Tibial nerve (tissue), 4 donors: Measurements from ENCODE around the gene CPT1B. TPM values are rescaled to one million over a fixed set of nuclear protein-coding genes. Genes with fewer than 3 reads are reported as not detected.

Experiments
- DNase-seq, 2 donors: peaks; one replicate each; pipeline ENCODE4 v3.0.0-alpha.2; 2019; ENCODE audit warnings: low spot score in 2 of 2
- H3K27ac ChIP-seq, 4 donors: fragments of 200-600 bp; sonication (generic) in 3 of 4; one replicate each; pipeline ENCODE4 v1.5.1; 2017 to 2019; ENCODE audit warnings: mild to moderate bottlenecking in 1 of 4
- H3K27me3 ChIP-seq, 2 donors: fragments of 200-600 bp; sonication (generic) in 1 of 2; one replicate each; pipeline versions ENCODE4 v1.5.1 to v1.6.0; 2017 to 2019
- H3K36me3 ChIP-seq, 3 donors: fragments of 200-600 bp; sonication (generic); one replicate each; pipeline ENCODE4 v1.5.1; 2018 to 2019
- H3K4me1 ChIP-seq, 4 donors: fragments of 200-600 bp; sonication (generic) in 3 of 4; one replicate each; pipeline ENCODE4 v1.5.1; 2017 to 2019
- H3K4me3 ChIP-seq, 4 donors: fragments of 200-600 bp; sonication (generic) in 3 of 4; one replicate each; pipeline ENCODE4 v1.5.1; 2017 to 2019; ENCODE audit warnings: mild to moderate bottlenecking in 1 of 4, moderate library complexity in 1 of 4
- H3K9me3 ChIP-seq, 4 donors: fragments of 200-600 bp; sonication (generic) in 3 of 4; one replicate each; pipeline ENCODE4 v1.5.1; 2017 to 2019
- EP300 ChIP-seq, 2 donors: sonication (generic); formaldehyde crosslinking; IDR thresholded peaks; one replicate each; pipeline ENCODE4 v1.6.1; 2017; ENCODE audit warnings: antibody characterized with exemption in 2 of 2, mild to moderate bottlenecking in 1 of 2
- POLR2A ChIP-seq, 2 donors: fragments of 450-650 bp; IDR thresholded peaks; one replicate each; pipeline ENCODE4 v1.6.1; 2017; ENCODE audit warnings: antibody characterized with exemption in 2 of 2, mild to moderate bottlenecking in 2 of 2, moderate library complexity in 2 of 2
- WGBS, 2 donors: methylation state at CpG; one replicate each; pipeline ENCODE4 v1.1.5; 2018; 5-methylcytosine and 5-hydroxymethylcytosine counted together
- total RNA-seq, 4 donors: library from RNA; depleted of rRNA; stranded (reverse); fragments of >200 nt; gene quantifications; one replicate each; pipeline ENCODE4 v1.1.0, GENCODE V29; 2016
- TF ChIP-seq, protein P1 (sequence below), 5 experiments: fragments of 200-600 bp in 3 of 5; fragments of 450-650 bp in 2 of 5; sonication (generic) in 3 of 5; IDR thresholded peaks; one replicate each; pipeline ENCODE4 v1.5.1; 2016 to 2019; ENCODE audit warnings: antibody characterized with exemption in 5 of 5, mild to moderate bottlenecking in 3 of 5, moderate library complexity in 2 of 5

CPT1B gene
- total RNA-seq, 4 donors from 2014 or later, result 7.2 to 22.6 (median 15.1) TPM

DNA sequence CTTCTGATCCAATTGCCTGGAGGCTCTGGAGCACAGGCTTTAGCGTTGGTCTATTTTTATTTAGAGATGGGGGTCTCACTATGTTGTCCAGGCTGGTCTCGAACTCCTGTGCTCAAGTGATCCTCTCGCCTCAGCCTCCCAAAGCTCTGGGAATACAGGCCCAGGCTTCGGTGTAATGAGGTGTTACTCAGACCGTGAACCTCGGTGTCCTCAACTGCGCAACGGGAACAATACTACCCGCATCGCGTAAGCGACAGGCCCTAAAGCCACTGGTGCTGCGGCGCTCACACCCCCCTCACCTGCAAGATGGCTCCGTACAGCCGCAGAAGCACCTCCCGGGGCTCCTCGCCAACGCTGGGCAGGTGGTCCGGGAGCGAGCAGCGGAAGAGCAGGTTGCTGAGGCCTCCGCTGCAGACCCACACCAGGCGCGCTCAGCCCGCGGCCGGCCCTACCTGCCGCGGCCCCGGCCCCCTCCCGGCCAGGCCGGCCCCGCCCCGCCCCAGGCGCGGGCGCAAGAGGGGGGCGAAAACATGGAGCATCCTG lies 3.8 kb upstream of the CPT1B start:
- 15 to 17% methylated on average over 12 to 13 of the region's 39 CpGs for WGBS, 2 donors
- no peak for TF ChIP-seq EP300 (IDR thresholded peaks at IDR 0.05)

DNA sequence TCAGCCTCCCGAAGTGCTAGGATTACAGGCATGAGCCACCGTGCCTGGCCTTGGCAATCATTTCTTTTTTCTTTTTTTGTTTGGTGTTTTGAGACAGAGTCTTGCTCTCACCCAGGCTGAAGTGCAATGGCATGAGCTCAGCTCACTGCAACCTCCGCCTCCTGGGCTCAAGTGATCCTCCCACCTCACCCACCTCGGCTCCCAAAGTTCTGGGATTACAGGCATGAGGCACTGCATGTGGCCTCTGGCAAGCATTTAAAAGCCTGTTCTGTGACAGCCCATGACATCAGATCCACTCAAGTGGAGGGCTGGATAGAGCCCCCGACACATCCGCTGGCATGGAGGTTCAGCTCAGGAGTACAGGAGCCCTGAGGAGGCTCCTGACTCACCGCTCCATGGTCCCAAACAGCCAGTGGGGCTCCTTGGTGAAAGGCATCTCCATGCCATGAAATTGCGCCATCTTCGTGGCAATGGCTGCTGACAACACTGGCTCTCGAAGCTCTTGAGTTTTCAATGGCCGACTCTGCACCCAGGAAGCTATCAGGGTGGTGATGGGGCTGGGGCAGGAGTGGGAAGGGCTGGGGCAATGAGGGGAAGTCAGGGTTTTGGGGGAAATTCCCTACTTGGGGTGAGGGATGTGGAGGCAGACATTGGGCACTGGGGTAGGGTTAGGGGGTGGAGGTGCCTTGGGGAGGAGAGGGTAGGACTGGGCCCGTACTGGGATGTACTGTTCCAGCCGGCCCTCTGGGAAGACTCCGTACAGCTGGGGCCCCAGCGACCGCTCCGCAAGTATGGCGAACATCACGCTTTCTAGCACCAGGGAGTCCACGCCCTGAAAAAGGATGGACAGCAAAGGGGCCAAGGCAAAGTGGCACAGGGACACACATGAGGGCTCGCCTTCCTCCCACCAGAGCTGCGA lies 3.1 kb upstream of the CPT1B start:
- Histone ChIP-seq H3K4me1 (peaks cover 0 to 42% (median 17%) of the 10 kb centered on the region in 4 donors), H3K9me3 (no peaks in the 10 kb centered on the region), H3K27me3 (peaks cover 0 to 15% of the 10 kb centered on the region in 2 donors), H3K36me3 (peaks cover 0 to 39% (median 0%) of the 10 kb centered on the region in 3 donors), H3K4me3 (peak overlapping the region; percentile 48 to 91 (median 88)), H3K27ac (peak overlapping the region in 3 of 4 donors; percentile 92 to 99 (median 97))
- no peak for DNase-seq
- TF ChIP-seq POLR2A (IDR thresholded peaks at IDR 0.05) (no peak), EP300 (IDR thresholded peaks at IDR 0.05) (no peak)
- TF ChIP-seq, protein P1, sequence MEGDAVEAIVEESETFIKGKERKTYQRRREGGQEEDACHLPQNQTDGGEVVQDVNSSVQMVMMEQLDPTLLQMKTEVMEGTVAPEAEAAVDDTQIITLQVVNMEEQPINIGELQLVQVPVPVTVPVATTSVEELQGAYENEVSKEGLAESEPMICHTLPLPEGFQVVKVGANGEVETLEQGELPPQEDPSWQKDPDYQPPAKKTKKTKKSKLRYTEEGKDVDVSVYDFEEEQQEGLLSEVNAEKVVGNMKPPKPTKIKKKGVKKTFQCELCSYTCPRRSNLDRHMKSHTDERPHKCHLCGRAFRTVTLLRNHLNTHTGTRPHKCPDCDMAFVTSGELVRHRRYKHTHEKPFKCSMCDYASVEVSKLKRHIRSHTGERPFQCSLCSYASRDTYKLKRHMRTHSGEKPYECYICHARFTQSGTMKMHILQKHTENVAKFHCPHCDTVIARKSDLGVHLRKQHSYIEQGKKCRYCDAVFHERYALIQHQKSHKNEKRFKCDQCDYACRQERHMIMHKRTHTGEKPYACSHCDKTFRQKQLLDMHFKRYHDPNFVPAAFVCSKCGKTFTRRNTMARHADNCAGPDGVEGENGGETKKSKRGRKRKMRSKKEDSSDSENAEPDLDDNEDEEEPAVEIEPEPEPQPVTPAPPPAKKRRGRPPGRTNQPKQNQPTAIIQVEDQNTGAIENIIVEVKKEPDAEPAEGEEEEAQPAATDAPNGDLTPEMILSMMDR (IDR thresholded peaks at IDR 0.05), result no peak
- WGBS, 2 donors, result 89 to 92% methylated on average over 21 to 22 of the region's 22 CpGs

More for the DNA sequence above, 3.8 kb upstream of the CPT1B start:
- Histone ChIP-seq H3K27me3 (peaks cover 0 to 12% of the 10 kb centered on the region in 2 donors), H3K4me3 (peak overlapping the region; percentile 48 to 91 (median 88)), H3K4me1 (peaks cover 0 to 42% (median 17%) of the 10 kb centered on the region in 4 donors), H3K27ac (peak overlapping the region; percentile 92 to 99 (median 96)), H3K36me3 (peaks cover 0 to 32% (median 0%) of the 10 kb centered on the region in 3 donors), H3K9me3 (no peaks in the 10 kb centered on the region)
- no peak for DNase-seq

DNA sequence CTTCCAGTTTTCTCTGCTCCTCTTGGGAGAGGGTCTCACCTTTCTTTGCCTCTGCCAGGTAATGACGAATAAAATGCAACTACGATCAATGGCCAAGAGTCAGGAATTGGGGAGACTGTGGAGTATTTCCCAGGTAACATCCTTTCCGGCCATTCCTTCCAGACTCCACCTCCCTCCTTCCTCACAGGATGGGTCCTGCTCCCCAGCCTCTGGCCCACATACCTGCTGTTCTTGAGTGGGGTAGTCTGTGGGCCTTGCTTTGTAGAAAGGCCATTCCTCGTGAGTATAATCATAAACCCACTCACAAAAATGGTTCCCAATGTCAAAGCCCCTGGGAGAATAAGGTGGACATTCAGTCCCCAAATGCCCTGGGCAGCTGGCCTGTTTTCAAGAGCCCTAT lies 1.5 kb upstream of the CPT1B start:
- peak overlapping the region in 2 of 4 donors; percentile 58 to 78 for H3K27ac ChIP-seq
- peaks cover 0 to 44% (median 0%) of the 10 kb centered on the region in 3 donors for H3K36me3 ChIP-seq
- H3K4me3 ChIP-seq, result no peak overlapping the region
- DNase-seq, result no peak
- TF ChIP-seq, protein P1 (IDR thresholded peaks at IDR 0.05), result no peak
- TF ChIP-seq POLR2A (IDR thresholded peaks at IDR 0.05) (no peak), EP300 (IDR thresholded peaks at IDR 0.05) (no peak)
- H3K9me3 ChIP-seq, result no peaks in the 10 kb centered on the region
- WGBS, 2 donors, result 93 to 95% methylated on average over 4 of the region's 4 CpGs
- H3K27me3 ChIP-seq, result peaks cover 0 to 15% of the 10 kb centered on the region in 2 donors
- H3K4me1 ChIP-seq, result peaks cover 0 to 42% (median 17%) of the 10 kb centered on the region in 4 donors

DNA sequence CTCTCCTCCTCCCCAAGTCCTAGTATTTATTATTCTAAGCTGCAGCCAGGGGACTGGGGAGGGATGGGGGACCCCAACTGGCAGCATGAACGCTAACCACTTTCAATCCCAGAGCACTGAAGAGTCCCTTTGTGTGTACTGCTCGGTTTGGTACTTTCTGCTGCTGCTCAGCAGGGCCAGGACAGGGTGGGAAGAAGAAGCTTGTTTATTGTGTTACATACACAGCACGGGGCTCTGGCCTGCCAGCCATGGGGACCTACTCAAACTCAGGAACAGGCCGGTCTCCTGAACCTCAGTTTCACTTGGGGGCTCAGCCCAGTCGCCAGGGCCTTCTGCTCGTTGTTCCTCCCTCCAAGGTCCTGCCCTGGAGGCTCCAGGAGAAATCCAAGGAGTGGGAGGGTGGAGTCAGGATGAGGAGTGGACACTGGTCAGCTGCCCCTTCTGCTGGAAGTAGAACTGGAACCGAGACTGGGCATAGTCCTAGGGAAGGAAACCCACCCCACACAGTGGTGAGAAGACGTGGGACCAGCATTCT lies 616 bp upstream of the CPT1B start:
- WGBS, 2 donors, result 21 to 47% methylated on average over 6 to 8 of the region's 8 CpGs
- Histone ChIP-seq H3K9me3 (no peaks in the 10 kb centered on the region), H3K4me3 (no peak overlapping the region), H3K27me3 (peaks cover 0 to 15% of the 10 kb centered on the region in 2 donors), H3K27ac (peak overlapping the region; percentile 50 to 78 (median 54)), H3K36me3 (peaks cover 0 to 53% (median 0%) of the 10 kb centered on the region in 3 donors), H3K4me1 (peaks cover 0 to 41% (median 17%) of the 10 kb centered on the region in 4 donors)
- TF ChIP-seq POLR2A (IDR thresholded peaks at IDR 0.05) (peak in 1 of 2 donors; percentile 25), EP300 (IDR thresholded peaks at IDR 0.05) (no peak)
- TF ChIP-seq, protein P1 (IDR thresholded peaks at IDR 0.05), result no peak
- no peak for DNase-seq

DNA sequence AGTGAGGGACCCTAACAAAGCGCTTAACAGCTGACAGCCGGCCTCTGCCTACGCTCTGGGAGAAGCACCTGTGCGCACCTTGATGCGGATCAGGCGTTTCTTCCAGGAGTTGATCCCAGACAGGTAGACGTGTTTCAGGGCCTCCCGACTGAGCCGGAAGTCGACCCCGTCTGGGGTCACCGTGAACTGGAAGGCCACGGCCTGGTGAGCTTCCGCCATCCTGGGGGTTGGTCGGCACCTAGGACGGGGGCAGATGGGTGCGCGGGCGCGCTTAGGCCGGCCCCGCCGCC lies 585 bp downstream of the CPT1B start:
- Histone ChIP-seq H3K27ac (peak overlapping the region in 1 of 4 donors; percentile 78), H3K36me3 (peaks cover 0 to 65% (median 0%) of the 10 kb centered on the region in 3 donors), H3K27me3 (peaks cover 0 to 15% of the 10 kb centered on the region in 2 donors), H3K4me3 (no peak overlapping the region), H3K9me3 (no peaks in the 10 kb centered on the region), H3K4me1 (peaks cover 0 to 34% (median 11%) of the 10 kb centered on the region in 4 donors)
- DNase-seq, result no peak
- TF ChIP-seq, protein P1 (IDR thresholded peaks at IDR 0.05), result no peak
- TF ChIP-seq EP300 (IDR thresholded peaks at IDR 0.05) (no peak), POLR2A (IDR thresholded peaks at IDR 0.05) (no peak)
- 60 to 78% methylated on average over 6 to 12 of the region's 23 CpGs for WGBS, 2 donors
